Mammary microvascular endothelial cell (primary cell): ENCODE results near the gene CATSPERB. TPM values are rescaled to one million over a fixed set of nuclear protein-coding genes. Genes with fewer than 3 reads are reported as not detected.

Source experiments
- total RNA-seq: library from RNA; depleted of rRNA; stranded (reverse); fragments of >200 nt; gene quantifications from 2 replicates; pipeline ENCODE4 v1.2.3, GENCODE V29; 2015

CATSPERB gene
- under 0.01 TPM in 1 of 2 replicates, not detected in the other for total RNA-seq

DNA sequence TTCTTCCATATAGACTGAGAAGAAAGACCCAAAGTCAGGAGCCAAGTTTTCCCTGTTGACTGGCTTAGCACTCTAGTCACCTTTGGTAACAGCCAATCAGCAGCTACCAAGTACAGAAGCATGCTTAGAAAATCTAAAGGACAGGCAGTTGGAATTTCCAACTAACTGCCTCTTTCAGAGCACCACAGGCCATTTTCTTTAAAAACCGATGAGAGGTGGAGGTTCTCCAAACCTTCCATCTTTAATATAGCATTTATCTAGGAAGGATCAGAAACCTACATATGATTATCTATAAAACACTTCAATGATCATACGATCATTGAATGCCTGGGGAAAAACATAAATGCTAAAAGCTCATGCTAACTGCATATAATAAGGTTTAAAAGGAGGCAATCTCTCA is at the start of gene CATSPERB:
Gene CATSPERB (minus strand): TSS at position 101 of the 400 bp plus-strand sequence. CDS start 2,607 bp downstream, outside the sequence.

Other genes starting within 250 kb of the CATSPERB start
- gene PPP4R3A, start 221.8 kb downstream of the CATSPERB start, total RNA-seq, result 49.9 and 57.7 TPM in 2 replicates
- gene TC2N, start 135.4 kb upstream of the CATSPERB start, total RNA-seq, result 1.0 and 1.1 TPM in 2 replicates
- gene FBLN5, start 215.6 kb upstream of the CATSPERB start, total RNA-seq, result 0.15 and 1.6 TPM in 2 replicates